Mammary epithelial cell (primary cell): ENCODE results near the gene SMYD3.

Experiments used
- EZH2 ChIP-seq: IDR thresholded peaks from 2 replicates; pipeline ENCODE4 v1.6.1; 2012; ENCODE audit warnings: low read length, inconsistent platforms, borderline replicate concordance
- TF ChIP-seq, protein P1 (sequence below), 2 donors: IDR thresholded peaks in 1 of 2; conservative IDR thresholded peaks in 1 of 2; 2 replicates each; pipeline ENCODE4 v1.5.1; 2011 to 2012; ENCODE audit warnings: inconsistent platforms in 2 of 2, low read length in 2 of 2, mild to moderate bottlenecking in 2 of 2, control low read depth in 1 of 2, low read depth in 1 of 2; ENCODE audit not compliant: insufficient read depth in 1 of 2; ENCODE audit errors: extremely low read depth in 1 of 2

GRCh38 chr1:246166841-246167240 is 340.2 kb downstream of the SMYD3 start:
- TF ChIP-seq, protein P1, sequence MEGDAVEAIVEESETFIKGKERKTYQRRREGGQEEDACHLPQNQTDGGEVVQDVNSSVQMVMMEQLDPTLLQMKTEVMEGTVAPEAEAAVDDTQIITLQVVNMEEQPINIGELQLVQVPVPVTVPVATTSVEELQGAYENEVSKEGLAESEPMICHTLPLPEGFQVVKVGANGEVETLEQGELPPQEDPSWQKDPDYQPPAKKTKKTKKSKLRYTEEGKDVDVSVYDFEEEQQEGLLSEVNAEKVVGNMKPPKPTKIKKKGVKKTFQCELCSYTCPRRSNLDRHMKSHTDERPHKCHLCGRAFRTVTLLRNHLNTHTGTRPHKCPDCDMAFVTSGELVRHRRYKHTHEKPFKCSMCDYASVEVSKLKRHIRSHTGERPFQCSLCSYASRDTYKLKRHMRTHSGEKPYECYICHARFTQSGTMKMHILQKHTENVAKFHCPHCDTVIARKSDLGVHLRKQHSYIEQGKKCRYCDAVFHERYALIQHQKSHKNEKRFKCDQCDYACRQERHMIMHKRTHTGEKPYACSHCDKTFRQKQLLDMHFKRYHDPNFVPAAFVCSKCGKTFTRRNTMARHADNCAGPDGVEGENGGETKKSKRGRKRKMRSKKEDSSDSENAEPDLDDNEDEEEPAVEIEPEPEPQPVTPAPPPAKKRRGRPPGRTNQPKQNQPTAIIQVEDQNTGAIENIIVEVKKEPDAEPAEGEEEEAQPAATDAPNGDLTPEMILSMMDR (conservative IDR thresholded peaks at IDR 0.05 in 1 of 2, IDR thresholded peaks at IDR 0.05 in 1 of 2; ENCODE audit: extremely low read depth in 1 of 2, insufficient read depth in 1 of 2, low read depth in 1 of 2, low read length in 2 of 2): no peak
- TF ChIP-seq EZH2: no peak
